A549 (cell line): ENCODE measurements around the gene SH3BGRL. TPM values are rescaled to one million over a fixed set of nuclear protein-coding genes. Genes with fewer than 3 reads are reported as not detected.

ENCODE experiments used
- ATAC-seq, 2 experiments: fragments of 200-7000 bp in 1 of 2; fragments of >200 bp in 1 of 2; cut with Nextera tagmentation in 1 of 2; cut with Tn5 transposase in 1 of 2; 3 replicates each; pipeline versions ENCODE4 v1.8.0 to v1.9.1; 2018 to 2020; ENCODE audit warnings: mild to moderate bottlenecking in 1 of 2, moderate library complexity in 1 of 2
- CTCF ChIA-PET: fragments of 300-600 bp; sonication (Branson Sonifier 250); formaldehyde crosslinking; extraction: SDS; loops from one replicate; lab custom pipeline; 2021; ENCODE audit warnings: antibody characterized with exemption, inconsistent platforms; lab: Yijun Ruan, JAX
- POLR2A ChIA-PET: fragments of 350-600 bp; formaldehyde crosslinking; extraction: SDS; loops from one replicate; lab custom pipeline; 2021; ENCODE audit warnings: antibody characterized with exemption, inconsistent platforms; lab: Yijun Ruan, JAX
- DNase-seq, 2 experiments: peaks; one replicate each; pipeline versions ENCODE4 v3.0.0 to v3.0.0-alpha.2; 2011 to 2016; ENCODE audit warnings: low read depth in 1 of 2, low spot score in 1 of 2
- FAIRE-seq: peaks from 2 replicates; lab custom pipeline; 2011; peaks lifted over from hg19 to GRCh38; lab: Jason Lieb, UNC
- H3K27ac ChIP-seq, 2 experiments: fragments of >200 bp; sonication (Bioruptor Twin); formaldehyde crosslinking; 3 replicates each; pipeline ENCODE4 v1.5.1; 2016 to 2017
- H3K4me1 ChIP-seq: fragments of >200 bp; sonication (Bioruptor Twin); formaldehyde crosslinking; 3 replicates; pipeline ENCODE4 v1.6.1; 2016
- H3K4me2 ChIP-seq: fragments of >200 bp; sonication (Bioruptor Twin); formaldehyde crosslinking; 3 replicates; pipeline ENCODE4 v1.6.1; 2016
- H3K4me3 ChIP-seq: fragments of >200 bp; sonication (Bioruptor Twin); formaldehyde crosslinking; 3 replicates; pipeline ENCODE4 v1.5.1; 2016
- H3K9me3 ChIP-seq: fragments of >200 bp; sonication (Bioruptor Twin); formaldehyde crosslinking; 3 replicates; pipeline ENCODE4 v1.6.1; 2016
- ATOH8 ChIP-seq: fragments of 250-450 bp; sonication (Bioruptor Pico); IDR thresholded peaks from 2 replicates; pipeline ENCODE4 v1.5.0; 2020; ENCODE audit warnings: low read depth, mild to moderate bottlenecking, moderate library complexity
- CBX8 ChIP-seq: fragments of 200-600 bp; sonication (generic); IDR thresholded peaks from 2 replicates; pipeline ENCODE4 v1.6.1; 2016
- CHD2 ChIP-seq: fragments of 150-350 bp; IDR thresholded peaks from 2 replicates; pipeline ENCODE4 v1.6.1; 2014; ENCODE audit warnings: low read length; ENCODE audit not compliant: partially characterized antibody
- CHD4 ChIP-seq: fragments of 200-600 bp; sonication (generic); IDR thresholded peaks from 2 replicates; pipeline ENCODE4 v1.6.1; 2016; ENCODE audit warnings: antibody characterized with exemption, mild to moderate bottlenecking, borderline replicate concordance
- CTCF ChIP-seq: fragments of >200 bp; sonication (Bioruptor Twin); formaldehyde crosslinking; IDR thresholded peaks from 3 replicates; pipeline ENCODE4 v1.5.1; 2016
- E2F6 ChIP-seq: IDR thresholded peaks from 2 replicates; pipeline ENCODE4 v1.6.1; 2012; ENCODE audit warnings: low read depth, borderline replicate concordance
- ELK1 ChIP-seq: fragments of 150-350 bp; IDR thresholded peaks from 2 replicates; pipeline ENCODE4 v1.6.1; 2014; ENCODE audit warnings: low read depth, mild to moderate bottlenecking, low read length
- FOXS1 ChIP-seq: fragments of 250-450 bp; sonication (Bioruptor Pico); IDR thresholded peaks from 2 replicates; pipeline ENCODE4 v1.5.0; 2020; ENCODE audit warnings: mild to moderate bottlenecking, moderate library complexity
- GATA3 ChIP-seq: IDR thresholded peaks from 2 replicates; pipeline ENCODE4 v1.6.1; 2012; ENCODE audit warnings: borderline replicate concordance
- HMGXB4 ChIP-seq: fragments of 250-450 bp; sonication (Bioruptor Pico); IDR thresholded peaks from 2 replicates; pipeline ENCODE4 v1.5.0; 2021; ENCODE audit warnings: mild to moderate bottlenecking, moderate library complexity, borderline replicate concordance
- HOXA7 ChIP-seq: fragments of 250-450 bp; sonication (Bioruptor Pico); IDR thresholded peaks from 2 replicates; pipeline ENCODE4 v1.5.0; 2020; ENCODE audit warnings: mild to moderate bottlenecking, moderate library complexity
- HOXB13 ChIP-seq: fragments of 250-450 bp; sonication (Bioruptor Pico); IDR thresholded peaks from 2 replicates; pipeline ENCODE4 v1.5.0; 2020; ENCODE audit warnings: low read depth, mild to moderate bottlenecking, moderate library complexity
- JUN ChIP-seq, 2 experiments: fragments of >200 bp; sonication (Bioruptor Twin); formaldehyde crosslinking; IDR thresholded peaks; 2 replicates in 1 of 2; 3 replicates in 1 of 2; pipeline ENCODE4 v1.6.1; 2016 to 2017
- KDM5A ChIP-seq: fragments of 200-600 bp; sonication (generic); IDR thresholded peaks from 2 replicates; pipeline ENCODE4 v1.6.1; 2016; ENCODE audit warnings: antibody characterized with exemption, mild to moderate bottlenecking
- MYC ChIP-seq: IDR thresholded peaks from 2 replicates; pipeline ENCODE4 v1.6.1; 2012; ENCODE audit warnings: mild to moderate bottlenecking, inconsistent platforms, low read length, improper control_type of control experiment, borderline replicate concordance
- RAD21 ChIP-seq, 2 experiments: fragments of >200 bp in 1 of 2; sonication (Bioruptor Twin) in 1 of 2; formaldehyde crosslinking in 1 of 2; IDR thresholded peaks in 1 of 2; conservative IDR thresholded peaks in 1 of 2; 2 replicates in 1 of 2; 3 replicates in 1 of 2; pipeline ENCODE4 v1.6.1; 2012 to 2018; ENCODE audit warnings: inconsistent platforms in 1 of 2
- RFX5 ChIP-seq: fragments of 450-650 bp; IDR thresholded peaks from 2 replicates; pipeline ENCODE4 v1.7.1; 2014; ENCODE audit warnings: antibody characterized with exemption, mild to moderate bottlenecking, moderate library complexity
- RNF2 ChIP-seq: fragments of 200-600 bp; sonication (generic); IDR thresholded peaks from 2 replicates; pipeline ENCODE4 v1.6.1; 2016; ENCODE audit warnings: low read depth, mild to moderate bottlenecking, antibody characterized with exemption, moderate library complexity, borderline replicate concordance
- SMC3 ChIP-seq: fragments of >200 bp; sonication (Bioruptor Twin); formaldehyde crosslinking; IDR thresholded peaks from 3 replicates; pipeline ENCODE4 v1.6.1; 2018; ENCODE audit warnings: inconsistent platforms
- WGBS: methylation state at CpG from one replicate; pipeline ENCODE4 v1.1.6; 2017; ENCODE audit errors: missing lambda C conversion rate; 5-methylcytosine and 5-hydroxymethylcytosine counted together
- polyA plus RNA-seq, 4 experiments: library from polyadenylated mRNA; depleted of rRNA in 3 of 4; stranded (reverse); fragments of >200 nt; fragmentation: RNase III in 1 of 4; extraction: RNeasy Plus Mini Kit Qiagen cat#74134 plus additional on column Dnase treatment in 1 of 4; gene quantifications; 2 replicates in 3 of 4; 3 replicates in 1 of 4; pipeline ENCODE4 v1.2.3, GENCODE V29; 2011 to 2017

Gene SH3BGRL
- polyA plus RNA-seq, 2 of the 4 experiments (the other 2 are of a cell fraction), result 57.8 to 110 TPM

GRCh38 chrX:81174286-81174685, 27.6 kb upstream of the SH3BGRL start:
- no peak overlapping the region for H3K4me3 ChIP-seq
- 0% methylated on average over 1 of the region's 1 CpG for whole genome bisulfite sequencing
- TF ChIP-seq SMC3 (peak; percentile 51; the same call in 2 of the 3 replicates), CTCF (peak; percentile 35; the same call in 2 of the 3 replicates), KDM5A (no peak), CBX8 (no peak), ELK1 (no peak), RAD21 (conservative IDR thresholded peaks at IDR 0.05 in 1 of 2, IDR thresholded peaks at IDR 0.05 in 1 of 2) (peak; percentile 43 to 55), GATA3 (no peak)
- no peaks in the 10 kb centered on the region for H3K4me1 ChIP-seq
- DNase-seq (peak in 1 of 2 experiments; percentile 11), FAIRE-seq (no peak), ATAC-seq (peak; percentile 43 to 64; a peak in 3 of 6 replicates)
- CTCF ChIA-PET, result interaction anchor here (0.8 to 1.6 kb wide), 2 partner anchors 186 to 203 kb away, joined by 4 to 7 read pairs; no protein-coding TSS in a partner anchor
- no peaks in the 10 kb centered on the region for H3K9me3 ChIP-seq
- H3K27ac ChIP-seq, result no peak overlapping the region
- H3K4me2 ChIP-seq, result no peak overlapping the region
- POLR2A ChIA-PET, result interaction anchor here (0.5 kb wide), 1 partner anchor 239 kb away, joined by 3 read pairs; no protein-coding TSS in a partner anchor

GRCh38 chrX:81195259-81195658, 6.6 kb upstream of the SH3BGRL start:
- CTCF ChIA-PET, result interaction anchor here (0.7 to 1.4 kb wide), 3 partner anchors 10 to 28 kb away, joined by 3 to 4 read pairs (median 4); no protein-coding TSS in a partner anchor
- Histone ChIP-seq H3K4me1 (no peaks in the 10 kb centered on the region), H3K27ac (no peak overlapping the region), H3K4me2 (peak overlapping the region; percentile 41; the same call in 2 of the 3 replicates), H3K9me3 (no peaks in the 10 kb centered on the region), H3K4me3 (no peak overlapping the region)
- POLR2A ChIA-PET, result no interaction called here
- DNase-seq, result no peak
- WGBS, result 40% methylated on average over 2 of the region's 2 CpGs
- ATAC-seq, result no peak
- FAIRE-seq, result no peak
- no peak for TF ChIP-seq RNF2
- TF ChIP-seq E2F6, result no peak
- TF ChIP-seq CBX8, result no peak
- no peak for TF ChIP-seq CHD2
- no peak for TF ChIP-seq RFX5
- no peak for TF ChIP-seq FOXS1 (CRISPR knock-in tag)
- no peak for TF ChIP-seq MYC

- POLR2A ChIA-PET, result no interaction called here
- DNase-seq (peak; percentile 13 to 66), FAIRE-seq (peak; percentile 93), ATAC-seq (peak; percentile 77 to 92; a peak in 5 of 6 replicates)
- Histone ChIP-seq H3K4me2 (peak overlapping the region; percentile 41; the same call in 2 of the 3 replicates), H3K4me1 (no peaks in the 10 kb centered on the region), H3K4me3 (no peak overlapping the region), H3K27ac (no peak overlapping the region), H3K9me3 (no peaks in the 10 kb centered on the region)
- CTCF ChIA-PET, result interaction anchor here (0.7 to 1.4 kb wide), 3 partner anchors 11 to 28 kb away, joined by 3 to 4 read pairs (median 4); no protein-coding TSS in a partner anchor
- 3% methylated on average over 5 of the region's 5 CpGs for WGBS
- TF ChIP-seq CTCF (peak; percentile 51), SMC3 (peak; percentile 16; the same call in 1 of the 3 replicates), RAD21 (conservative IDR thresholded peaks at IDR 0.05 in 1 of 2, IDR thresholded peaks at IDR 0.05 in 1 of 2) (peak in 1 of 2 experiments; percentile 48; a peak in 3 of 5 replicates), HMGXB4 (no peak), RFX5 (no peak), CHD4 (no peak), ATOH8 (CRISPR knock-in tag) (no peak), HOXA7 (CRISPR knock-in tag) (no peak), JUN (IDR thresholded peaks at IDR 0.05) (no peak), GATA3 (no peak), HOXB13 (CRISPR knock-in tag) (no peak)
Observed at GRCh38 chrX:81195712-81196111, 6.2 kb upstream of the SH3BGRL start.
